ENCODE data around the gene ECHDC1.
"Not testable (repeated sequence)": the region's sequence is repeated elsewhere in the genome, so short reads cannot be mapped to it uniquely, and the experiment has no call there.

ECHDC1 gene

DNA sequence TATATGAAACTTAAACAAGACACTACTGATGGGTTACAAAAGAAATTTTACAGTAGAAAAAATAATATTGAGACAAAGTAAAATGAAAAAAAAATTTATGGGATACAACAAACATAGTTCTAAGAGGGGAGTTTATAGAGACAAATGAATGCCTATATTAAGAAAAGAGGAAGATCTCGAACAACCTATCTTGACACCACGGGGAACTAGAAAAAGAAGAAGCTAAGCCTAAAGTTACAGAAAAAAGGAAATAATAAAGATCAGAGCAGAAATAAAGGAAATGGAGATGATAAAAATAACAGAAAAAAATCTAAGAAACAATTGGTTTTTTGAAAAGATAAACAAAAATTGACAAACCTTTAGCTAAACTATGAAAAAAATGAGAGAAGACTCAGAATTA is 9.1 kb upstream of the ECHDC1 start:
- Mint-ChIP-seq H3K4me3 (no peak overlapping the region), H3K9me3 (peaks cover 3 to 8% of the 10 kb centered on the region in 2 donors), H3K27me3 (peaks cover 0 to 6% of the 10 kb centered on the region in 2 donors), H3K4me1 (ENCODE audit: low read depth in 2 of 2) (peaks cover 0 to 1% of the 10 kb centered on the region in 2 donors), H3K36me3 (ENCODE audit: insufficient read depth) (peaks cover 3% of the 10 kb centered on the region), H3K27ac (no peak overlapping the region)
- DNase-seq = no peak
- ATAC-seq (replicated peaks) = no peak

DNA sequence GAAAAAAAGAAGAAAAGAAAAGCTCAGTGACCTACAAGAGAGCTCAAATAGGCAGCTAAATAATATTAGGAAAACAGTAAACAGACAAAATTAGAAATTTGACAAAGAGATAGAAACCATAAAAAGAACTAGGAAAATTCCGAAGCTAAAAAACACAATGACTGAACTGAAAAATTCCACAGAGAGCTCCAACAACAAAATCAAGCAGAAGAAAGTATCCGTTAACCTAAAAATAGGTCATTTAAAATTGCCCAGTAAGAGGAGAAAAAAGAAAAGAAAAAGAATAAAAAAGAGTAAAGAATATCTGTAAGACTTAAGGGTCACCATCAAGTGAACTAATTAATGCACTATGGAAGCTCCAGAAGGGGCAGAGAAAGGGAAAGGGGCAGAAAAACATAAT is 6.6 kb upstream of the ECHDC1 start:
- H3K36me3 Mint-ChIP-seq (ENCODE audit: insufficient read depth) = peaks cover 3% of the 10 kb centered on the region
- peaks cover 0 to 8% of the 10 kb centered on the region in 2 donors for H3K9me3 Mint-ChIP-seq
- peaks cover 0 to 1% of the 10 kb centered on the region in 2 donors for H3K4me1 Mint-ChIP-seq (ENCODE audit: low read depth in 2 of 2)
- no peak overlapping the region for H3K27ac Mint-ChIP-seq
- no peak for ATAC-seq (replicated peaks)
- peaks cover 0 to 6% of the 10 kb centered on the region in 2 donors for H3K27me3 Mint-ChIP-seq
- H3K4me3 Mint-ChIP-seq = no peak overlapping the region
- no peak for DNase-seq

DNA sequence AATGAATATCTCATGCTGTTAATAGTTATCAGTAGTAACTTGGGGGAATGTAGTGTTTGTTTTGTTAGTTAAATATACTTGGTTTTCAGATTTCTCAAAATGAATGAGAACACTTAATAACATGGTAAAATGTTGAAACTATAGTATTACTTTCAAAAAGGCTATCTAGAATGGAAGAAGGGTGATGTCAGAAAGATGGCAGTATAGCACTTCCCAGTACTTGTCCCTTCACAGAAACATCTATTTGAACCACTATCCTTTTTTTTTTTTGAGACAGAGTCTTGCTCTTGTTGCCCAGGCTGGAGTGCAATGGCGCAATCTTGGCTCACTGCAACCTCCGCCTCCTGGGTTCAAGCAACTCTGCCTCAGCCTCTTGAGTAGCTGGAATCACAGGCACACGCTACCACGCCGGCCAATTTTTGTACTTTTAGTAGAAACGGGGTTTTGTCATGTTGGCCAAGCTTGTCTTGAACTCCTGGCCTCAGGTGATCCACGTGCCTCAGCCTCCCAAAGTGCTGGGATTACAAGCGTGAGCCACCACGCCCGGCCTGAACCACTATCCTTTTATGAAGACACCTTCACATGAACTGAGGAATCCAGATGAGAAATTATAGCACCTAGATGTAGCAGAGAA is 4.7 kb upstream of the ECHDC1 start:
- Mint-ChIP-seq H3K36me3 (ENCODE audit: insufficient read depth) (peaks cover 3% of the 10 kb centered on the region), H3K9me3 (peaks cover 0 to 8% of the 10 kb centered on the region in 2 donors), H3K4me3 (no peak overlapping the region), H3K27me3 (peaks cover 0 to 6% of the 10 kb centered on the region in 2 donors), H3K27ac (no peak overlapping the region), H3K4me1 (ENCODE audit: low read depth in 2 of 2) (peaks cover 0 to 1% of the 10 kb centered on the region in 2 donors)
- DNase-seq (no peak), ATAC-seq (replicated peaks) (no peak)

DNA sequence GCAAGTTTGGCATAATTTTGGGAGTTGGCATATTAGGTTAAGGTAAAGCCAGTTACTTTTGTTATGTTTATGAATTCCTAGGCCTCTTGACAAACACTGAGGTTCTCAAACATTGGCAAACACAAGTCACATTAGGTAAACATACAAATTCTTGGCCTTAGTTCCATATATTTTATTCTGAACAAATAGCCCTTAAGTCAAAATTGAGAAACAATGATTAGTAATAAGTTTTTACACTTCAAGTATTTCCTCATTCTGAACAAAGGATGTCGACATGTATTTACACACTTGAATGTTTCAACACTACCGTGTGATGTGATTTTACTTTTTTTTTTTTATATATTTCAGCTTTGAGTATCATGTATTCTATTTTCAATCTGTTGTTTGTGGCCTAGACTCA is 3.8 kb upstream of the ECHDC1 start:
- peaks cover 0 to 8% of the 10 kb centered on the region in 2 donors for H3K9me3 Mint-ChIP-seq
- H3K27ac Mint-ChIP-seq = no peak overlapping the region
- no peaks in the 10 kb centered on the region for H3K27me3 Mint-ChIP-seq
- DNase-seq (no peak), ATAC-seq (replicated peaks) (no peak)
- peaks cover 3% of the 10 kb centered on the region for H3K36me3 Mint-ChIP-seq (ENCODE audit: insufficient read depth)
- H3K4me3 Mint-ChIP-seq = no peak overlapping the region
- H3K4me1 Mint-ChIP-seq (ENCODE audit: low read depth in 2 of 2) = peaks cover 0 to 1% of the 10 kb centered on the region in 2 donors

- DNase-seq = no peak
- H3K9me3 Mint-ChIP-seq = peaks cover 0 to 8% of the 10 kb centered on the region in 2 donors
- H3K36me3 Mint-ChIP-seq (ENCODE audit: insufficient read depth) = peaks cover 3% of the 10 kb centered on the region
- no peaks in the 10 kb centered on the region for H3K27me3 Mint-ChIP-seq
- ATAC-seq (replicated peaks) = no peak
- no peak overlapping the region for H3K27ac Mint-ChIP-seq
- no peak overlapping the region for H3K4me3 Mint-ChIP-seq
- peaks cover 0 to 7% of the 10 kb centered on the region in 2 donors for H3K4me1 Mint-ChIP-seq (ENCODE audit: low read depth in 2 of 2)
Observed at GRCh38 chr6:127345521-127345920, 2.1 kb upstream of the ECHDC1 start.

GRCh38 chr6:127343809-127344659 is 625 bp upstream of the ECHDC1 start:
- no peaks in the 10 kb centered on the region for H3K27me3 Mint-ChIP-seq
- no peaks in the 10 kb centered on the region for H3K9me3 Mint-ChIP-seq
- H3K36me3 Mint-ChIP-seq (ENCODE audit: insufficient read depth) = peaks cover 3% of the 10 kb centered on the region
- DNase-seq (no peak), ATAC-seq (replicated peaks) (peak; percentile 4)
- no peak overlapping the region for H3K4me3 Mint-ChIP-seq
- no peak overlapping the region for H3K27ac Mint-ChIP-seq
- peaks cover under 1 to 13% of the 10 kb centered on the region in 2 donors for H3K4me1 Mint-ChIP-seq (ENCODE audit: low read depth in 2 of 2)

DNA sequence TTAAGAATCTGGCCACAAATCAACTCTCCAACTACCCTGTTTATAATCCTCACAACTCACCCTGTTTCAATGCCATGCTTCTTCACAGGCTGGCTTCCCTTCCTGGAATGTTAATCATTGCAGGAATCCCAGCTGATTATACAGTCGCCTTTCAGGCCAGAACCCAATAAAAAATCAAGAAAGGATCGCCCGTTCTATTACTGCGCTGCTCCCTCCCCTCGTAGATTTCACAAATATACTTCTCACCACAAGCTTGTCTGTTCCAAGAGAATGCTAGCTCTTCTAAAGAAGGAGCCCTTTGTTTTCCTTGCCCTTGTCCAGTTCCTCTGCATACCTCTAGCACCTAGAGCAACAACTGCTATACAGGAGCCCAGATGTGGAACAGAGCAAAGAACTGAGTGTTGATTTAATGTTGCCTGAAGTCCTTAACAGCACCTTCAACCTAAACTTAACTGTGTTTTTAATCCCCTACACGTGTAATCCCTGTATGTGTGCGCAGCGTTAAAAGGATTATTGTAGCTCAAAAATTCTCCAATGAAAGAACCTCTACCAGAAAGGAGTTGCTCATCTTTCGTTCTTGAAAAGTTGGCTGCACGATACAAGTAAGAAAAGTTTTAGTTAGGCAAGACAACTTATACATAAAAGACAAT is 988 bp downstream of the ECHDC1 start:
- H3K4me1 Mint-ChIP-seq (ENCODE audit: low read depth in 2 of 2) = peaks cover 13 to 16% of the 10 kb centered on the region in 2 donors
- no peak overlapping the region for H3K27ac Mint-ChIP-seq
- no peak overlapping the region for H3K4me3 Mint-ChIP-seq
- H3K36me3 Mint-ChIP-seq (ENCODE audit: insufficient read depth) = no peaks in the 10 kb centered on the region
- H3K9me3 Mint-ChIP-seq = no peaks in the 10 kb centered on the region
- DNase-seq (no peak), ATAC-seq (replicated peaks) (no peak)
- no peaks in the 10 kb centered on the region for H3K27me3 Mint-ChIP-seq

- no peaks in the 10 kb centered on the region for H3K27me3 Mint-ChIP-seq
- peaks cover 20 to 21% of the 10 kb centered on the region in 2 donors for H3K4me1 Mint-ChIP-seq (ENCODE audit: low read depth in 2 of 2)
- no peak for DNase-seq
- peak overlapping the region in 1 of 2 donors; percentile 70 for H3K27ac Mint-ChIP-seq
- no peaks in the 10 kb centered on the region for H3K9me3 Mint-ChIP-seq
- H3K36me3 Mint-ChIP-seq (ENCODE audit: insufficient read depth) = no peaks in the 10 kb centered on the region
- H3K4me3 Mint-ChIP-seq = peak overlapping the region in 1 of 2 donors; percentile 7
- no peak for ATAC-seq (replicated peaks)
Observed at GRCh38 chr6:127341471-127342202, 1.8 kb downstream of the ECHDC1 start.

DNA sequence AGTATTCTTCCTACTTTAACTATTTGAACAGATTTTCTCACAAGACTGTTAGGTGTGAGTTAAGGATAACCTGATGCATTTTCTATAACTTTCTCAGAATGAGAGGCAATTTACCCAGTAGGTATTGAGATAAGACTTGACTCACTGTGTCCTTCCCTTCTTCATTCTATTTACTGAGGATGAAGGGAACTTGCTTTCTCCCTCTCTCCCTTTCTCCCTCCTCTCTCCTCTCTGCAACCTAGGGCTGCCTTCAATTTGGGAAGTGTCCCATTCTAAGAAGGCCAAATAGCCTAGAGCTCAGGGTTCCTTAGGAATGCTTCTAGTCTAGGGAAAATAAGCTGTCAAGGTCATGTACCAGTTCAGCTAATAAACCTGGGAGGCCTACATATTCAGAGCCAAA is 3.2 kb downstream of the ECHDC1 start:
- Mint-ChIP-seq H3K27me3 (no peaks in the 10 kb centered on the region), H3K27ac (peak overlapping the region in 1 of 2 donors; percentile 5), H3K36me3 (ENCODE audit: insufficient read depth) (no peaks in the 10 kb centered on the region), H3K4me3 (no peak overlapping the region), H3K4me1 (ENCODE audit: low read depth in 2 of 2) (peaks cover 20 to 28% of the 10 kb centered on the region in 2 donors), H3K9me3 (no peaks in the 10 kb centered on the region)
- ATAC-seq (replicated peaks) = no peak
- DNase-seq = no peak

DNA sequence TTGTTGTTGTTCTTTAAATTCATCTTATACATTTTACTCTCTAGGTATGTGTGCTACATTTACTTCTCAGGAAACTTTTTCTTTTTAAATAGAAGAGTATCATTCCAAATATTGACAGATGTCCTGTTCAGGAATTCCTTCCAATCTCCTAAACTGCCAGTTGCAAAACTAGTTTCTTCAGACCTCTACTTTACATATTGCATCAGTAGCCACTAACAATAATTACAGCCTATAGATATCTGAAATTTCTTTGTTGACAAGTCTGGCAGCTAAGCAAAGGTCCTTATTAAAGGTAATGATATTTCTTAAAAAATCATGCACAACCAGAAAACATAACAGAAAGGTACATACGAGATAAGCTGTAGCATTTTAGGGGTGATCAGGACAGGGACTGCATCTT is 4.5 kb downstream of the ECHDC1 start:
- no peak overlapping the region for H3K4me3 Mint-ChIP-seq
- H3K27me3 Mint-ChIP-seq = no peaks in the 10 kb centered on the region
- ATAC-seq (replicated peaks) = no peak
- no peaks in the 10 kb centered on the region for H3K9me3 Mint-ChIP-seq
- no peak for DNase-seq
- H3K27ac Mint-ChIP-seq = no peak overlapping the region
- H3K4me1 Mint-ChIP-seq (ENCODE audit: low read depth in 2 of 2) = peaks cover 27 to 38% of the 10 kb centered on the region in 2 donors
- no peaks in the 10 kb centered on the region for H3K36me3 Mint-ChIP-seq (ENCODE audit: insufficient read depth)

DNA sequence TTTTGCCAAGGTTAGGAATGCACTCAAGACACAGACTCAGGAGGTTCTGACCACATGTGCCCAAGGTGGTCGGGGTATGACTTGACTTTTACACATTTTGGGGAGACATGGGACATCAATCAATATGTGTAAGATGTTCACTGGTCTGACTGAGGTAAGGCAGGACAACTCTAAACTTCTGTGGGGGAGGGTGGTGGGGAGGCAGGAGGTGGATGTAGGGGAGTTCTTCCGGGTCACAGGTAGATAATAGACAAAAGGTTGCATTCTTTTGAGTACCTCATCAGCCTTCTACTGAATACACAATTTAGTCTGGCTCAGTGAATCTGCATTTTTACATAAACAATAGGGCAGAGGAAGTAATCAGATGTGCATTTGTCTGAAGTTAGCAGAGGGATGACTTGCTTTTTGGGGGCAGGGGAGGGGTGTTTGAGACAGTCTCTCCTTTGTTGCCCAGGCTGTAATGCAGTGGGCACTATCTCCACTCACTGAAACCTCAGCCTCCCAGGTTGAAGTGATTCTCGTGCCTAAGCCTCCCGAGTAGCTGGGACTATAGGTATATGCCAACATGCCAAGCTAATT is 10.9 kb downstream of the ECHDC1 start:
- DNase-seq (no peak), ATAC-seq (replicated peaks) (no peak)
- H3K36me3 Mint-ChIP-seq (ENCODE audit: insufficient read depth) = peaks cover 6% of the 10 kb centered on the region
- H3K27me3 Mint-ChIP-seq = no peaks in the 10 kb centered on the region
- H3K9me3 Mint-ChIP-seq = no peaks in the 10 kb centered on the region
- no peak overlapping the region for H3K4me3 Mint-ChIP-seq
- H3K27ac Mint-ChIP-seq = peak overlapping the region in 1 of 2 donors; percentile 39
- H3K4me1 Mint-ChIP-seq (ENCODE audit: low read depth in 2 of 2) = peaks cover 19 to 31% of the 10 kb centered on the region in 2 donors

DNA sequence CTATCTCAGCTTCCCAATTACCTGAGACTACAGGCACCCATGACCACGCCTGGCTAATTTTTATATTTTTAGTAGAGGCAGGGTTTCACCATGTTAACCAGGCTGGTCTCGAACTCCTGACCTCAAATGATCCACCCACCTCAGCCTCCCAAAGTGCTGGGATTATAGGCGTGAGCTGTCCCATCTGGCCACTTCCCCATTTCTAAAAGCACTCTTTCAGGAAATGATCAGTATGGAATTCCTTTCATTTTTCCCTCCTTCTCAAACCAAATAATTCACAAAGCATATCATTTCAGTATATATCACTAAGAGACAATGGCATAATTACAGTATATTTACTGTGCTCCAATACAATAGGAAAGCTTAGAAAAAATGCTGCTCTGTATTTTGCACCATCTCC is 12.2 kb downstream of the ECHDC1 start:
- not testable (repeated sequence) for ATAC-seq (replicated peaks); H3K27me3 Mint-ChIP-seq; H3K9me3 Mint-ChIP-seq; H3K4me3 Mint-ChIP-seq; DNase-seq
- Mint-ChIP-seq H3K27ac (peak overlapping the region in 1 of 2 donors; percentile 14), H3K36me3 (ENCODE audit: insufficient read depth) (peaks cover 13% of the 10 kb centered on the region), H3K4me1 (ENCODE audit: low read depth in 2 of 2) (peaks cover 14 to 19% of the 10 kb centered on the region in 2 donors)
